Left kidney (tissue), 2 donors: Measurements from ENCODE around the gene ACVR1C. TPM values are rescaled to one million over a fixed set of nuclear protein-coding genes. Genes with fewer than 3 reads are reported as not detected.

ENCODE experiments used
- DNase-seq: peaks from one replicate; pipeline ENCODE4 v3.0.0-alpha.2; 2013
- polyA plus RNA-seq: library from polyadenylated mRNA; unstranded; fragments of 120-200 nt; gene quantifications from one replicate; pipeline ENCODE4 v1.2.1, GENCODE V29; 2013; ENCODE audit not compliant: insufficient read length

ACVR1C gene
- polyA plus RNA-seq, 1 donor: 0.23 TPM

DNA sequence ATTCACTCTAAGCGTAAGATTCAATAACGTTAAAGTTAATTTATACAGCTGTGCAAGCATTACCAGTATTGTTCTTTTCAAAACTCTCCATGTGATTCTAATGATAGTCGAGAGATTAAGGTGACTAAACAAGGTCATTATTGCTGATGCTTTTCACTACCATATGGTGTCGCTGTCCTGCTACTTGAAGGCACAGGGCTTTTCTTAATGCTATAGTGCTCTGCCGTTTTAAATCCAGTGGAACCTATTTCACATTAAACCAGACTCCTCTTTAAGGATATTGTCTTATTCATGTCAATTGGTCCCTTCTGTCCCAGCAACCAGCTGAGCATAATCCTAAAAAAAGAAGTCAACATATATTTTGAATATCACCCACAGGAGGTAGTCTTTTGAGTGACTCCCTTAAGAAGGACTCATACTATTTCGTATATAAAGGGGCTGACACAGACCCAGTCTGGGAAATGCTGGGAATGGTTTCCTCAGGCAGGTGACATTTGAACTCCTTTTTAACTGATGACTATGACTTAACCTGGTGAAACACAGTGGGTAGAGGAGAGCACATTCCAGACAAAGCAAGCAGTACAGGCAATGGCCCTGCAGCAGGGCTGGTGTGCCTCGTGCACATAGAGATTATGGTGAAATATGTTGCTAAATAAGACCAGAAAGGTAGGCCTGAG, 130.9 kb downstream of the ACVR1C start:
- peak; percentile 14 for DNase-seq

DNA sequence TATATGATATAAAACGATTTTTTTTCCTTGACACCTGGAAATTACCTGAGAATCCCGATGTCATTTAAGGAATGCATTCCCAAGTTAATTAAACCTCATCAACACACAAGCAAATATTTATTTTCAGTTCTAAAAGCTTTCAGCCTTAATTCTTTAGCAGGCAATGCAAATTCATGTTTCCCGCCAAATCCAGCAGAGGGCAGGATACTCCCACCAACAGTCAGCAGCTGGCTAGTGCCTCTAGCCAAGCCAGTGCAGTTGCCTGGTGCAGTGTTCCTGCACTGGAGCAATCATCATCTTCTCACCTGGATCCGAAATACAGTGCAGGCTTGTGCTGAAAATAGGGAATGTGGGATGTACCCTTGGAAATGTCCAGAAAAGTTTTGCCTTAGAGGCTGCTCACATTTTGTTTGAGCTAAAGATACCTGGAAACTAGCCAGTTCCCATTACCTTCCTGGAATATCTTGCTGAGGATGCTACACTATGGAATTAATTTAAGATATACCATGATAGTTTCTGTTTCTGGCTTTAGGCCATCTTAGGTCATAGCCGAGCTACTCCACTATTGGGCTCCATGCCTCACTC, 136.4 kb downstream of the ACVR1C start:
- peak; percentile 55 for DNase-seq

DNA sequence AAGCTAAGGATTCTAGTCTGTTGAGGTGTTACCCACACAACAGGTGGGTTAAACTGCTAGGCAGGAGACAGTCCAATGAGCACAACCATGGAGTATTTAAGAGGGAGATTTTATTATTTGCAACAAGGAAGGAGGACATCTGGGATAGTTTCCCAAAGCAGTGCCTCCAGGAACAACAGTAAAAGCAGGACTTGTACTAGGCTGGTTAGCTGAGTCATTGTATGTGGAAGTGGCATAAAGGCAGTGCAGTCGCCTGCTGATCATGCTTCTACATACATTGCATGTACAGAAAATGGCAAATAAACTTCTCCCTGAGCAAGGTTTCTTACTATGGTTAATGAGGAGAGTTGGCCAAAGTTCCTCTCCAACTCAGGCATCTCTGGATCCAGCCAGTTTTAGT, 138.7 kb downstream of the ACVR1C start:
- DNase-seq: no peak

DNA sequence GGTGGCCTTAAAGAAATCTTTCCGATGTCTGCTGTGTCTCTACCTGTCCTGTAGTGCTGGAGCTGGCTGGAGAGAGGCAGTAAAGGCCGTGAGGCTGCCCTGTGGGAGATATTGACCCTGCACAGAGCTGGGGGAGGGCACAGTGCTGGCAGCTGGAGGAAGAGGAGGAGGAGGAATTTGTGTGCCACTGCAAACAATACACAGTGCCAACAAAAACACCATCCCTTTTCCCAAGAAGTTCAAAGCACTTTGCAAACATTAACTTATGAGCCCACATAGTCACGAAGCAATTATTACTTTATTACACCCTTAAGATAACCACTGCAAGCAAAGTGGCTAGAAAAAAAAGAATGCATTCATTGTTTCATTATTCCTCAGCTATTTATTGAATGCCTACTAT, 139.8 kb downstream of the ACVR1C start:
- DNase-seq: no peak

DNA sequence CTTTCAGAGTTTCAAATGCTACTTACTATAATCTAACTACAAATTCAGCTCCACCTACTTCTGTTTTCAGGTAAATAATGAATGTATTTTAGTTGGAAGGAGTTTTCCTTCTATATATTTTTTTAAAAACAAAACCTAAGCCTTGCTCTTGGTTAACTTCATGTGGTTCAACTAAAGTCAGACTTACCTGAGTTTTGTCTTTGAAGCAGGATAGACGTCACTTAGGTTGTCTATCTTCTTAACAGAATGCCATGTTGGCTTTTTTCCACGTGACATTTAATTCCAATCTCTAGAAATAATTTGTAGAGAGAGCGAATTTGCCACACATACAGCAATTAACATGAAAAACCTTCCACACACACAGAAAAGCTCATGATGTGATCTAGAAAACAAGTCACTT, 140.9 kb downstream of the ACVR1C start:
- no peak for DNase-seq

DNA sequence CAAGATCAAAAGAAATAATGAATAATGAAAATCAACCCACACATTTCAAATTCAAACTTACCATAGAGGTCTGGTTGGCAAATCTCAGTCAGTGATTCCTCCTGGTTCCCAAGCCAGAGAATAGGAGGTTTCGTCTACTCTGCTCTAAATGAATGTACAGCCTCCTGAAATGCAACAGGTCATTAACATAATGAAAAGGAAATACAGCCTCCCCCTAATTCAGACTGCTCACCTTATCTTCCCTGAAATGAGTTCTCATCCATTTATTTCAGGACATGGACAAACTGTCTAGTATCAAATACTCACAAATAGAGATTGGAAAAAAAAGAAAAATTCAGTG, 141.4 kb downstream of the ACVR1C start:
- no peak for DNase-seq

DNA sequence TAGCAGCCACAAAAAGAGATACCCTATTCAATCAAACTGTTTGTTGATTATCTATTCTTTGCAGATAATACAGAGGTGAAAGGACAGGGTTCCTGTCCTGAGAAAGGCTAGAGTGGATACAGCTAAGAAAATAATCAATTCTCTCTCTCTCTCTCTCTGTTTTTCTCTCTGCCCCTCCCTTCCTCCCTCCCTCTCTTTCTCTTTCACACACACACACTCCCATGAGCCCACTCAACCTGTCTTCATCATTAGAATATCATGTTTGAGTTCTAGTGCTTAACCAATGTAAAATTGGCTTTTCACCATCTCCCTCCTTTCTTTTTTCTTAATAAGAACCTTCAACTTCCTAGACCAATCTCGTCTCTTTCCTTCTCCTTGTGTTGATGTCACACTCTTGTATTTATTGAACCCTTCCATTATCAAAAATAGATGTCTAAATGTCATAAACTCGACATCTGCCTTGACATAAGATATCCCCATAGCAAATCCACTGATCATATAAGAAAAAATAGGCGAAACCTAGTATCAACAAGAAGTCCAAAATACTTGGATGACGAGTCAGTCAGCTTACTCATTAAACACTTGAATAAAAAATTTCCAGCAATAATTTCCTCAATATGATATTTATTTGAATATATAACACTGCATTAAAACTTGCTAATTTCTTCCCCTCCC, 141.9 kb downstream of the ACVR1C start:
- no peak for DNase-seq

DNA sequence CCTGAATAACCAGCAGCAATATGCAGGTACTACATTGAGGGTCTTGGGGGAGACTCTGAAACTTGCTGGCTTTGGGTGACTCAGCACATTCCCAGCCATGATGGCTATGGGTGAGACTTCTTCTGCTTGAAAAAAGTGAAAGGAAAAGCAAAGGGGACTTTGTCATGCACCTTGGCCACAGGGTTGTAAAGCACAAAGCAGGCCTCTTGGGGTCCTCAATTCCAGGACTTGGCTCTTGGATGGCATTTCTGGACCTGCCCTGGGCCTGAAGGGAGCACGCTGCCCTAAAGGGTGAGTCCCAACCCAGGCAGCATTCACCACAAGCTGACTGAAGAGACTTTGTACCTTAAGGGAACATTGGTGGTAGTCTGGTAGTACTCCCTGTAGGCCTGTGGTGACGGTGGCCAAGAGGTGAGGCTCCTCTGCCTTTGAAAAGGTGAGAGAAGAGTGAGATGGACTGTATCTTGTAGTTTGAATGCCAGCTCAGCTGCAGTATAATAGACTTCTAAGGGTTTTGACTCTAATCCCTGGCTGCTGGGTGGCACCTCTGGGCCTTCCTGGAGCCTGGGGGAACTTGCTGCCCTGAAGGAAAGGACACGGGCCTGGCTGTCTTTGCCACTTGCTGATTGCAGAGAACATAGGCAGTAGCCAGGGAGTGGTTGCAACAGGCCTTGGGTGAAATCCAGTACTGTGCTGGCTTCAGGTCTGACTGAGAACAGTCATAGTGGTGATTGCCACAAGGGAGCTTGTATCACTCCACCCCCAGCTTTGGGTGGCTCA, 148.3 kb downstream of the ACVR1C start:
- no peak for DNase-seq

DNA sequence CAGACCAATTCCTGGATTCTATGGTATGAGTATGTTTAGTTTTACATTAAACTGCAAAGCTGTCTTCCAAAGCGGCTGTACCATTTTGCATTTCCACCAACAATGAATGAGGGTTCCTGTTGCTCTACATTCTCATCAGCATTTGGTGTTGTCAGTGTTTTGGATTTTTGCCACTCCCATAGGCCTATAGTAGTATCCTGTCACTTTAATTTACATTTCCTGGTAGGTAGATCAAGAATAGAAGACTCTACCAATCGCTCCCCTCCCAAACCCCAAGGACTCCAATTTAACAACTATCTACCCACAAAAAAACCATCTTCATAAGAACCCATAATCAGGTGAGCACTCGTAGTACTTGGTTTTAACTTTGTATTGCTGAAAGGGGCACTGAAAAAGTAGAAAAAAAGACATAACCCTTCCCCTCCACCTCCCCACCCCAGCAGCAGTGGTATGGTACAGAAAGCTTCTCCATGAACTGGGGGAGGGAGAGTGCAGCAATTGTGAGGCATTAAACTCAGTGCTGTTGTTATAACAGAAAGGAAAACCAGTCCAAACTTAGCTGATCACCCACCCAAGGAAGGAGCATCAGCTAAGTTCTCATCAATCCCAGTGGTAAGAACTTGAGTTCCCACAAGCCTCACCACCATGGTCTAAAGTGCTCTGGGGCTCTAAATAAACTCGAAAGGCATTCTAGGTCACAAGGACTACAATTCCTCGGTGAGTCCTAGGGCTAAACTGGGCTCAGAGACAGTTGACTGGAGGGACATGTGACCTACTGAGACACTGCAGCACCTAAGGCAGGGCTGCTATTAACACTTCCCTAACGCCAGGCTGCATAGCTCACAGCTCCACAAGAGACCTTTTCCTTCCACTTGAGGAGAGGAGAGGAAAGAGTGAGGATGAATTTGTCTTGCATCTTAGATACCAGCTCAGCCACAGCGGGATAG, 149.3 kb downstream of the ACVR1C start:
- no peak for DNase-seq

DNA sequence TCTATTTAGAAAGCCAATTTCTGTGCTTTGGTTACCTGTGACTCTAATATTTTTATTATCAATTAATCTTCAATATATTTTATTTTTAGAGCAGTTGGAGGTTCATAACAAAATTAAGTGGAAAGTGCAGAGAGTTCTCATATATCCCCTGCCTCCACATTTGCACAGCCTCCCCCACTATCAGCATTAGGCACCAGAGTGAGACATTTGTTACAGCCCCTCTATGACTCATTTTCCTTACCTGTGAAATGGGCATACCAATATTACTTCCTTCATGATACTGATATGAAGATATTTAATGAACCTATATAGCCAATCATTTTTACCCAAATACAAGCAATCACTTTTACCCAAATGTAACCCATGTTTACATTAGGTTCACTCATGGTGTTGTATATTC, 150.7 kb downstream of the ACVR1C start:
- DNase-seq: no peak

DNA sequence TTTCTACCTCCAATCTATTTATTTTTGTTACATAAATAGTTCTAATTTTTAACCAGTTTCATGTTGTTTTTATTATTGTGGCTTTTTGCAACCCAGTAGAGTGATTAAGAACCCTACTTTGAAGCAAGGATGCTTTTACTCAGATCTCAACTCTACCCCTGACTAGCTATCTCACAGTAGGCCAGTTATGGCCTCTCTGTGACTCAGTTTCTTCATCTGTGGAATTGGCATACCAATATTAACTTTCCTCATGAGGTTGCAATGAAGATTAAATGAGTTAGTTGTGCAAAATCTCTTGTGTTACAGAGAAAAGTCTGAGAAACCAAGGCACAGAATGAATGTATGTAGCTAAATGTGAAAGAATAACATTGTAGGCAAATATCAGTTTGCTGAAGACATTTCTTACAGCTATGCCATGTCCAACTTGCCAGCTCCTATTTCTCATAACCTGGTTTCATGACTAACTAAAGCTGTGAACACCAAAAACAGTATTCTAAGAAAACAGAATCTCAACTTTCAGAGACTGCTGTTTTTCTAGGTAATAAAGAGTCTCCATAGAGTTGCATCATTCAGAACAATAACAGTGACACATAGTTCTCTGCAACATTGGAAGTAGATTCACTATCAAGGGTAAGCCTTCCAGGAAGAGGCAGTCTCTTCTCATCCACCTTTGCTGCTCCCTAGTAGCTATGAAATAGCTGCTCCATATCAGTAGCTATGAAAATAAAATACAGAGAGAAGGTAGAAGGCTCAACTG, 151.5 kb downstream of the ACVR1C start:
- DNase-seq: no peak

Other genes with a start within 250 kb of the ACVR1C start
- gene CYTIP, start 184.8 kb downstream of the ACVR1C start, polyA plus RNA-seq: 1.7 TPM
- gene ACVR1, start 247.5 kb upstream of the ACVR1C start, polyA plus RNA-seq: 27.6 TPM